SW 1271 (cell line): Measurements from ENCODE around the gene HSF2BP.
"Not testable (repeated sequence)": the region's sequence is repeated elsewhere in the genome, so short reads cannot be mapped to it uniquely, and the experiment has no call there.

Source experiments
- DNase-seq, 2 experiments: peaks; one replicate each; lab custom pipeline; 2025; lab: John Stamatoyannopoulos, UW

The HSF2BP gene

DNA sequence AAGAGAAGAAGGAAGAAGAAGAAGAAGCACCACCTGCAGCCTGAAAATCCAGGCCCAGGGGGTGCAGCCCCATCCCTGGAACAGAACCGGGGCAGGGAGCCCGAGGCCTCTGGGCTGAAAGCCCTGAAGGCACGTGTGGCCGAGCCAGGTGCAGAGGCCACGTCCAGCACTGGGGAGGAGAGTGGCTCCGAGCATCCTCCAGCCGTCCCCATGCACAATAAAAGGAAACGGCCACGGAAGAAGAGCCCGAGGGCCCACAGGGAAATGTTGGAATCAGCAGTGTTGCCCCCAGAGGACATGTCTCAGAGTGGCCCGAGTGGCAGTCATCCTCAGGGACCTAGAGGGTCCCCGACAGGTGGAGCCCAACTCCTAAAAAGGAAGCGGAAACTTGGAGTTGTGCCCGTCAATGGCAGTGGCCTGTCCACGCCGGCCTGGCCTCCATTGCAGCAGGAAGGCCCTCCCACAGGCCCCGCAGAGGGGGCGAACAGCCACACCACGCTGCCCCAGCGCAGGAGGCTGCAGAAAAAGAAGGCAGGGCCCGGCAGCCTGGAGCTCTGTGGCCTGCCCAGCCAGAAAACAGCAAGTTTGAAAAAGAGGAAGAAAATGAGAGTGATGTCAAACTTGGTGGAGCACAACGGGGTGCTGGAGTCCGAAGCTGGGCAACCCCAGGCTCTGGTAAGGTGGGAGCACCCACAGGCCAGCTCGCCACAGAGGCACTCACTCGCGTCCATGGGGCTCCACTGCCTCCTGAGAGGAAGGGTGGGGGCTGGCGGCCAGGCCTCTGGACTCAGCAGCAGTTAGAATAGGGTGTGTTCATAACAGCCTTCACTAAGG lies 28.5 kb upstream of the HSF2BP start:
- no peak for DNase-seq

DNA sequence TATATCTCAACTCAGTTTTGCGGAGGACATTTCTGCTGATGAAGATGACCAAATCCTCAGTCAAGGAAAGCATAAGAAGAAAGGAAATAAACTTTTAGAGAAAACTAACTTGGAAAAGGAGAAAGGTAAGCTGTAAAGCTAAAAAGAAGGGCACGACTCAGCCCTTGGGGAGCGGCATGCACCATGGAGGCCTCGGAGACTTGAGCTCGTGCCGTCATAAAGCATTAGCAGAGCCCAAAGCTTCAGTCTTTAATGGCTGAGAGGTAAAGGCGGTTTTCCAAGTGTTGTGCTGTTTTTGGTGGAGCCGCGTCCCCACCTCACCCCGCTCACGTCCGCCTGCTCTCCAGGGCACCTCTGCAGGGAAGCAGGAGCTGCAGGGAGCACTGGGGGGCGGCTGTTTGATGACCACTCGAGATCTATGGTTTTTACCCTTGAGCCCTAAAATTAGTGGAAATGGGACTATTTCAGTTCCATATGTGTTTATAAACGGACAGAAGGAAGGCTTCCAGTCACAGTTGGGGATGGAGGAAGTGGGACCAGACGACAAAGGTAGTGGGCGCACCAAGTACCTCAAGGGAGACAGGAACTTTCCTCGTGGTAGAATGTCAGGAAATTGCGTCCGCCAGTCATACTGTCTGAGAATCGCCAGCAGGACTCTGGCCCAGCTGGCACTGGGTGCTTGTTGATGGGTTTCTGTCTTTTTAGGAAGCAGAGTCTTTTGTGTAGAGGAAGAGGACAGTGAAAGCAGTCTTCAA lies 27.7 kb upstream of the HSF2BP start:
- DNase-seq, result no peak

DNA sequence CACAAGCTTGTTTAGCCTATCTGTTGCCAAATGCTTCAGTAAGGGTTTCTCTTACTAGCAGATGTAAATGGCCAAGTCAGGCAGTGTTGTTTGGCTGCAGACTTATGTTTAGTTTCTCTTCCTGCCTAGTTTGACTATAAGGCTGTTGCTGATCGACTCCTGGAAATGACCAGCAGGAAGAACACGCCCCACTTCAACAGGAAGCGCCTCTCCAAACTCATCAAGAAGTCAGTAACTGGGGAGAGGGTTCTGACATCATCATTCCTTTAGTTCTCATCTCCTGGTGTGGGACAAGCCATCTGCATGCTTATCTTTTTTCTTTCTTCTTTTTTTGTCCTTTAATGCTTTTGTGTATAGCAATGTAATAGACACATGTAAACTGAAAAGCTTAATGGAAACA lies 25.1 kb upstream of the HSF2BP start:
- no peak for DNase-seq

DNA sequence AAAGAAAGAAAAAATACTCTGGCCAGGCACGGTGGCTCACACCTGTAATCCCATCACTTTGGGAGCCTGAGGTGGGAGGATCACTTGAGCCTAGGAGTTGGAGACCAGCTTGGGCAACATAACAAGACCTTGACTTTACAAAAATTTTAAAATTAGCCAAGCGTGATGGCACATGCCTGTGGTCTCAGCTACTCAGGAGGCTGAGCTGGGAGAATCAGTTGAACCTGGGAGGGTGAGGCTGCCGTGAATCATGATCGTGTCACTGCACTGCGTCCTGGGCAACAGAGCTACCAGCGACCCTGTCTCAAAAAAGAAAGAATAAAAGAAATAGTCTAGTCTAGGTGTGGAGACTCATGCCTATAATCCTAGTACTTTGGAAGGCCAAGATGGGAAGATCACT lies 22.4 kb upstream of the HSF2BP start:
- DNase-seq, result no peak

- not testable (repeated sequence) for DNase-seq
Observed at GRCh38 chr21:43680421-43680820, 21.1 kb upstream of the HSF2BP start.

GRCh38 chr21:43679951-43680350 lies 20.7 kb upstream of the HSF2BP start:
- no peak for DNase-seq

DNA sequence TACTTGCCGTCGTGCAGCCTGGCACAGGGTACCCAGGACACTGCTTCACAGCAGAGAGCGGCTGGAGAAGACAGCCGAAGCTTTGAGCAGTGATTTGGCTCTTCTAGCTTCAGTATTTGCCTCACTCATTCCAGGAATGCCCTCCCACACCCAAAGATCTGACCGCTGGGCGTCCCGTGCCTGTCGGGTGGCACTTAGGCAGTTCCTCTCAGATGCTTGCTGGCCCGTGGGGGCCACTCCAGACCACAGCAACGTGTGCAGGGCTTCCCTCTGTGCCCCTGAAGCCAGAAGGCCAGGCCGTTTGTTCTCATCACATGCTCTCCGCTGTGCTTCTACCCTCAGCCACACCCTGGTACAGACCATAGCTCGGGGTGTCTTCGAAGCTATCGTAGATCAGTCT lies 17.1 kb upstream of the HSF2BP start:
- DNase-seq, result no peak

DNA sequence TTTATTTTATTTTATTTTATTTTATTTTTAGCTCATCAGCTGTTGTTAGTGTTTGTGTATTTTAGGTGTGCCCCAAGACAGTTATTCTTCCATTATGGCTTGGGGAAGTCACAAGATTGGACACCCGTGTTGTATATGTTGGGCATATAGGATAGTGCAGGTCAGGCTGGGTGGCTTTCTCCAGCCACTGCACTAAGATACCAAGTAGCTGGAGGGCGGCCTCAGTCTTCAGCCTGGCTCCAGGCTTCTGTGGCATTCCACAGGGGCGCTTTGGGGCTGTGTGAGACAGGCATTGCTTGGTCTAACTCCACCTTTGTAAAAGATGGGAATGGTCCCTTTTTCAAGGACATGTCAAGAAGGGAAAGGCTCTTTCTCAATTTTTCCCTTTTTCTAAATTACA lies 16.6 kb upstream of the HSF2BP start:
- no peak for DNase-seq

DNA sequence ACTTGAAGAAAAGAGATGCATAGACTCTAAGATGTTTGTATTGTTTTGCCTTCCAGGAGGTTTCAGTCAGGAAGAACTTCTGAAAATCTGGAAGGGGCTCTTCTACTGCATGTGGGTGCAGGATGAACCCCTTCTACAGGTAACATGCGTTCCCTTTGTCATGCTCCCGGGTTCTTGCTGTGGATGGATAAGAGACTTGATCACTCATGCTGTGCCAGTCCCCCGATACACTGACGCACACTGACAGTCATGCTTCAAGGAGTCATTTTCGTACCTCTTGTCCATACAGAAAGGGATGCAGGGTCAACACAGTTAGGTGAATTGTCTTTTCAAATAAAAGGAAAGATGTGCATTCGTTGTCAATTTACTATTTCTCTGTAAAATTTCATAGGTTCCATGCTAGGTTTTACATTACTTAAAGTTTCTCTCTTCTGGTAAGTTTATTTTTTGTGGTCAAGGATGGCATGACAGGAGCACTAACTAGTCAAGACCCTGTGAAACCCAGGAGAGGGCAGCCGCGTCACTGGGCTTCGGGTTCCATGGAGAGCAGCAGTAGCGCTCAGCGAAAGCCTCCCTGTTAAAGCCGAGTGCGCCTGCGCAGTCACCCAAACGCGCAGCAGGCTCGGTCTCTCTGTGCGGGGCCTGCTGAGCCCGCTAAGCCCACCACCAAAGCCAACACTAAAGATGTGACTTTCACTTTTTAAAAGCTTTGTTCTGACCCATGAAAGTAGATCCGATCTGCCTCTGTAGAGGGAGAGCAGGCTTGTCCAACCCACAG lies 10.7 kb upstream of the HSF2BP start:
- DNase-seq, result no peak

GRCh38 chr21:43667191-43667904 lies 8.1 kb upstream of the HSF2BP start:
- DNase-seq, result no peak

- no peak for DNase-seq
Observed at GRCh38 chr21:43665879-43666278, 6.6 kb upstream of the HSF2BP start.

DNA sequence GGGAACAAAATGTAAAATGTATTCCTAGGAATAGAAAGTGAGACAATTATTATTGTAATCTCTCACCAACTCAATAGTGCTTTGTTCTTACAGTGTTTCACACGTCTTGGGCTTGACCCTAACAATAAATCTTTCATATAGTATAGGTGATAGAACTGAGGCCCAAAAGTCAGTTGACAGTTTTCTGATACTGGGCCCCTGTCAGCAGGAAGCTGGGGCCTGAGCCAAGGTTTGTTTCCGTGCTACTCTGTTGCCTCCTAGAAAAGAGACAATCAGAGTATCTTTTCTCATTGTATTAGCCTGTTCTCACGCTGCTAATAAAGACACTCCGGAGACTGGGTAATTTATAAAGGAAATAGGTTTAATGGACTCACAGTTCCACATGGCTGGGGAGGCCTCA lies 5.1 kb upstream of the HSF2BP start:
- no peak for DNase-seq

- DNase-seq, result no peak
Observed at GRCh38 chr21:43663033-43663432, 3.7 kb upstream of the HSF2BP start.

DNA sequence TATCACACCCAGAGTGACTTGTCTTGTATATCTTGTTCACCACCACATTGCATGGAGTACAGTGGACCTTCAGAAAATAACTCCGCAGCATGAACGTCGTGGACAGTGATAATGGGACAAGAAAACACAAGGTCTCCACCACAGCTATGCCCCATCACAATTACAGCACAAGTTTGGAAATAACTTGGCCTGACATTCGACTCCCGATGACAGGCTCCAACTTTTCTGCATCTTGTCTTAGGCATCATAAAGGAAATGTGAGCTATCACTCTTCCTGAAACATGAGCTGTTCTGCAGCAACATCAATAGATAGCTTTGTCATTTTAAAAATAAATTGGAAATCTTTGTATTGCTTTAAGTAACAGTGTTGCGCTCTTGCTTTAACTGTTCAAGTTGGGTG lies 3.0 kb upstream of the HSF2BP start:
- DNase-seq, result no peak

- no peak for DNase-seq
Observed at GRCh38 chr21:43658769-43659135, 536 bp downstream of the HSF2BP start.

- no peak for DNase-seq
Observed at GRCh38 chr21:43658088-43658741, 1.1 kb downstream of the HSF2BP start.

DNA sequence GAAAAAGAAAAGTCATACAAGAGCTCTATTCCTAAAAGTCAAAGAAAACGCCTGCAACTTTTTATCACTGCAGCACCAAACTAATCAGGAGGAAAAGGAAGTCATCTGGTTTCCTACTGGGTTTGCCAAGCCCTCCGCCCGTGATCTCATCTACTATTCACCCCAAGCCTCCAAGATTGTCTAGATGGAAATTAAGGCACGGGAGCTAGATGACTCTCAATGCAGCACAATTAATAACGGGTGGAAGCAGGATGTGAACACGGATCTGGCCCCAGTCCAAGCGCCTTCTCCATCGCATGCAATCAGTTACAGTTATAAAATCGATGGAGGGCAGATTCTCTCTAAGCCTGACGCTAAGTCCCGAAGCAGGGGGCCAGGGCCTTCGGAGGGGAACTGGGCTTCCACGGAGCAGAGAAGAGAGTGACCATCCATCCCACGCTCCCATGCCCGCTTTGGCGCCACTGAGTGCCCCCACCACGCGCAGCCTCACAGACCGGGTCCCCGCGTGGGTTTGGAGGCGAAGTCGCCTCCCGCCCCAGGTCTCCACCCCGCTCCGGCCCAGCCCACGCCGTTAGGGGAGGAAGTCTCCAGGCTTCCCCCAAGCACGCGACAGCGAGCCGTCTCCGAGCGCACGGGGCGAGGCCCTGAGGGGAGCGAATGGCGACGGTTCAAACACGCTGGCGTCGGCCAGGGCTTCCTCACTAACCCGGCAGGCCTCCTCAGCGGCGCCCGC lies 1.8 kb downstream of the HSF2BP start:
- DNase-seq, result no peak

DNA sequence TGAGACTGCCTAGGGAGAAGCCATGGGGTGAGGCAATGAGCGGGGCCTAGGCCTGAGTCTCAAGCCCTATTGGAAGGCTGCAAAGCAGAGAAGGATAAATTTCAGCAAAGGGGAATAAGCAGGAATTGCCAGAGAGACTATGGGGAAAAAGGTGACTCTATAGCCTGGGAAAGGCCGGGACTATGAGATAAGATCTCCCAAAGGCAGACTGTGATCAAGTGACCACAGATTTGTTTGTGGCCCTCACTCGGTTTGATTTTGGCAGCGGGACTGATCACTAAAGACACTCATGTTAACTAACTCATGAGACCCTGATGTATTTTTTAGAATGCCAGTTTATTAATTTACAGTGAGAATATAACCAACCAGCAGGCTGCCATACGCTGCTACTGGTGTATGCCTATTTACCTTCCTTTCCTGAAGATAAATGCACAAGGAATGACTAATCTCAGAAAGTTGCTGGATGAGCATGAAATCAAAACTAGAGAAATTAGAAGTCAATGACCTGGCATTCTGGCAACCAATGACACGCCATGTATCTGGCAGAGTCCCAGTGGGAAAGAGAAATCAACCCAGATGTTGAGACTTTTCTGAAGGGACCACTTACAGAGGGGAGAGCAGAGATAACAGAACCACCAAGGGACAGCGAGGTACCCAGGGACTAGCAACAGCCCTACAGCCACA lies 4.3 kb downstream of the HSF2BP start:
- DNase-seq, result no peak

- no peak for DNase-seq
Observed at GRCh38 chr21:43653626-43654025, 5.7 kb downstream of the HSF2BP start.

DNA sequence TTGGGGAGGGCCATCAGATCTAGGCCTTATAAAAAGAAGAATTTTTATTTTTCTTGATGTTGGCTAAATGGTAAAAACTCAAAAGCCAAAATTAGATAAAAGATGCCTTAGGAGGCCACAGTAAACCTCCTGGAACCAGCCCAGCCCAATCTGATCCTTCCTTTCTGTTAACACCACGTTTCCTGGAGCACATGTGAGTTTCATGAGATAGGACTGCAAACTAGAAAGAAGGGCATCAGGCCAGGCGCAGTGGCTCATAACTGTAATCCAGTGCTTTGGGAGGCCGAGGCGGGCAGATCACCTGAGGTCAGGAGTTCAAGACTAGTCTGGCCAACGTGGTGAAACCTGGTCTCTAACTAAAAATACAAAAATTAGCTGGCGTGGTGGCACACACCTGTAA lies 6.7 kb downstream of the HSF2BP start:
- DNase-seq, result no peak
